AG08395 (cell line): ENCODE measurements around the gene CSPG4.
"Not testable (repeated sequence)": the region's sequence is repeated elsewhere in the genome, so short reads cannot be mapped to it uniquely, and the experiment has no call there.

Experiments used
- DNase-seq: peaks from one replicate; pipeline ENCODE4 v3.0.0; 2012; ENCODE audit warnings: mixed read lengths, low spot score

The CSPG4 gene

GRCh38 chr15:75739791-75740190, 27.1 kb upstream of the CSPG4 start:
- no peak for DNase-seq

DNA sequence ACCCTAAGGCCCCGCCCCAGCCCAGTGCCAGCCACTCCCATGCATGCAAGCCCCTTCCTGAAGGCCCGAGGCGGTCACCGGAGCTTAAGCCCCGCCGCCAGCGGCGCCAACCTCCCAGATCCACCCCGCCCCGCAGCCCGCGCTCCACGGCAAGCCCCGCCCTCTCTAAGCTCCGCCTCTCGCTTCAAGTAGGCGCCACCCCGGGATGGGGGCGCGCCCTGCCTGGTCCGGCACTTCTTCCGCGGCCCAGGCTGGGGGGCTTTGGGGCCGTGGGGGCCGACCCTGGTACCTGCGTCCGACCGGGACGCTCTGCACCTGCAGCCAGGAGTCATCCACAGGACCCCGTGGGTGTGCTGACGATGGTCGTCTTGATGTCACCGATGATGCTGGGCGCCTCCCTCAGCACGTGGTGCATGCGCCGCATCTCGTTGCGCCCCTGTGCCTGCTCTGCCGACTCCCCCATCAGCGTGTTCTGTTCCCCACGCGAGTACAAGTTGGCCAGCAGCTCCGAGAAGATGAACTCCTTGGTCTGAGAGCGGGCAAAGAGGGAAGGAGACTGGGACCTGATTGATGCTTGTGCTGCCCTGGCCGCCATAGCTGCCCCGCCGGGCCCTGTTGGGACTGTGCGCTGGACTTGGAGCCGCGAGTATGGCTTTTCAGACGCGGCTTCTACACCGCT, 26.1 kb upstream of the CSPG4 start:
- DNase-seq: peak; percentile 97

- DNase-seq: no peak
Observed at GRCh38 chr15:75738014-75738646, 25.5 kb upstream of the CSPG4 start.

DNA sequence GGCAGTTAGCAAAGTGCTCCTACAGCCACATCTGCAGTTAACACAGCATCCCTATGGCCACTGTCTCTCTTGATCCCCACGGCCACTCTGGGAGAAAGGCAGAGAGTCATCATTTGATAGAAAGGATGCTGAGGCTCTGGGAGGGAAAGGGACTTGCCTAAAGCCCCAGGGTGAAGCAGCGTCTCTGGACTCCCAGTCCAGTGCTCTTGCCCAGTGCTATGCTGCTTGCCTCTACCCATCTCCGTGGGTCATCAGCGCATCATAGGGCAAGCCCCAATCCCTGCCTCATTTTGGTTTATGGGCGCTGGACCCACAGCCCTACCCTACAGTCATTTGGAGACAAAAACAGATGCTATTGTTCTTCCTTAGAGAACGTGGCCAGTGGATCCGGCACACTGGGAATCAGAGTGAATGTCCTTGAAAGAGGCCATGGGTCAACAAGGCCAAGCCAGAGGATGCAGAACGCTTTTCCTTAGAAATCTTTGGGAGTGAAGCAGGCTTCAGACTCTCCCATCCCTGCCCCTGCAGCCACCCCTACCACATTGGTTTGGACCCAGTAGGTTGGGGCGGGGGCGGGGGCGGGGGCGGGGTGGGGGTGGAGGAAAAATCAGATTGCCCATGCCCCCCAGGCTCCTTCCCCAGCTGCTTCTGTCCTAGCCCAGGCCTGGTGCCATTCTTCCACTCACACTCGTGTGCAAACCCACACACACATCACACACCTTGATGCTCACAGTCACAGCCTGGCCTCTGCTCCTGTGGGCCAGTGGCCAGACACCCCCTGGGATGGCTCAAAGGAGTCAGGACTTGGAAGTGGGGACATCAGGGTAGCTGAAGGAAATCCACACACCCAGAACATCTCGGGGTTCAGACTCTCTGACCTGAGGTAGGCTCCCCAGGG, 24.7 kb upstream of the CSPG4 start:
- not testable (repeated sequence) for DNase-seq

DNA sequence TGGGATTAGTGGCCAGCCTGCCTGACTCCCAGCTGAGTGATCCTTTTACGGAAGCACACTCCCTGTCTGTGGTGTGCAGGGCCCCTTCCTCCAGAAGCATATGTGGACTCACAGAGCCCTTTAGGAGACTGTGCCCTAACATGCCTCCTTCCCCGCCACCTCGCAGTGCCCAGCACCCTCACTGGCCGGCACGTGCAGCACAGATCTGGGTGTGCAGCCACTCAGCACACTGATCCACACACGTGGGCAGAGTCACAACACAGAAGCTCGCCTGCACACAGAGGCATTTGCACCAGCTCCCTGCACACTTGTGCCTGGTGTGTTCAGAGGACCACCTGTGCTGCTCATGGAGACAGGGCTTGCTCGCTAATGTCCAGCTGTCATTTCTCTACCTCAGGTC, 23.6 kb upstream of the CSPG4 start:
- DNase-seq: no peak

- not testable (repeated sequence) for DNase-seq
Observed at GRCh38 chr15:75734861-75735760, 22.5 kb upstream of the CSPG4 start.

DNA sequence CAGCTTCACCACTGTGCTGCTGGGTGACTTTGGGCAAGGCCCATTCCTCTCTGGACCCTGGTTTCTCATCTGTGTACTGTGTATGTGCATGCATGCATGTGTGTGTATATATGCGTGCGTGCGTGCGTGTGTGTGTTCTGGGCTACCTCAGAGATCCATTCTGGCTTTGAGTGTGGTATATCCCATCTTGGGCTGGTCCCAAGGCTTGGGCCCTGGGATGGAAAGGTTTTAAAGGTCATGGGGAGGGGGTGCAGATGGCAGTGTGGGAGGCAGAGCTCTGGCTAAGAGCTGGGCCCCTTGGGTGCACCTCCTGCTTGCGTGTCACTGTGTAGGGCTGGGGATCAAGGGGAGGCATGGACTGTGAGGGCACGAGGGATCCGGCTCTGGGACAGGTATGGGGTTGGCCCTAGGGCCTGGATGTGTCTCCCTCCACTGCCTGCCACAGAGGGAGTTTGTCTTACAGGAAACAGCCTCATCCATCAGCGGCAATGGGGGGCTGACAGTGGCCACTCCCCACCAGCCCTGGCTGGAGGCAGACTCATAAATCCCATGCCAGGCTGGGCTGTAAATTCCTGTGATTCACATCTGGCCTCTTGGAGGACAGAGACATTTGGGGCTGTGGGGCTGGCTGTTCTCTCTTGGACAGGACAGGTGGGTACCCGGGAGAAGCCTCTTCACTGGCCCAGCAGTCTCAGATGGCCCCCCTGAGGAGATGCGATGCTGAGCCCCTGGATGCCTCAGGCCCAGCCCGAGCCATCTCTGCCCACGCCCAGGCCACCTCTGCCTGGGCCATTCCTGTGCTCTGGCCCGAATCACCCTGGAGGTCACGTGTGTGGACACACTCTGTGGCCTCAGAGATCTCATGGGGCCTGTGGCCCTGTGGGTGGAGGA, 21.4 kb upstream of the CSPG4 start:
- DNase-seq: no peak

DNA sequence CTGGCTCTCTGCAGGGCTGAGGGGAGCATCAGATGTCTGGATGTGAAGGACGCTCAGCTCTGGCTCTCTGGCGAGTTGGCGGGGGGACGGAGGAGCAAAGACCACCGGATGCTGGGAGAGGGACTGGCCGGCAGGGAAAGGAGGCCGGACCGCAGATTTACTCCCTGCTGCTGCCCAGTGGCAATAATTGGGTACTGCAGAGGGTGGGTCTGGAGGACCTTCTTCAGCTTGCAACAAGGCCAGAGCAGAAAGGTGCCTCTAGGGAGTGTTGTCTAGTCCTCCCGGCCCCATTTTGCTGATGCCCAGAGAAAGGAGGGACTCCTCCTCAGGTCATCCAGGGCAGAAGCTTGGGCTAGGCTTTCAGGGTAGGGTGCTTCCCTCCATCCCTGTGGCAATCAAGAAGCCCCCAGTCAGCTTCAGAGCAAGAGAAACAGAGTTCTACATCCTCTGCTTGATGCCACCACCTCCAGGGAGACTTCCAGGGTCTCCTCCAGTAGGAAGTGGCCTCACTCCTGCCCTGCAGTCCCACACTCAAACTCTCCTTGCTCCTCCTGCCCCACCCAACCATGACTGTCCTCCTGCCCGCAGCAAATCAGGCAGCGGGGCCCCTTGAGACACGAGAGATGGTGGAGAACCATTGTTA, 20.3 kb upstream of the CSPG4 start:
- DNase-seq: peak; percentile 57

DNA sequence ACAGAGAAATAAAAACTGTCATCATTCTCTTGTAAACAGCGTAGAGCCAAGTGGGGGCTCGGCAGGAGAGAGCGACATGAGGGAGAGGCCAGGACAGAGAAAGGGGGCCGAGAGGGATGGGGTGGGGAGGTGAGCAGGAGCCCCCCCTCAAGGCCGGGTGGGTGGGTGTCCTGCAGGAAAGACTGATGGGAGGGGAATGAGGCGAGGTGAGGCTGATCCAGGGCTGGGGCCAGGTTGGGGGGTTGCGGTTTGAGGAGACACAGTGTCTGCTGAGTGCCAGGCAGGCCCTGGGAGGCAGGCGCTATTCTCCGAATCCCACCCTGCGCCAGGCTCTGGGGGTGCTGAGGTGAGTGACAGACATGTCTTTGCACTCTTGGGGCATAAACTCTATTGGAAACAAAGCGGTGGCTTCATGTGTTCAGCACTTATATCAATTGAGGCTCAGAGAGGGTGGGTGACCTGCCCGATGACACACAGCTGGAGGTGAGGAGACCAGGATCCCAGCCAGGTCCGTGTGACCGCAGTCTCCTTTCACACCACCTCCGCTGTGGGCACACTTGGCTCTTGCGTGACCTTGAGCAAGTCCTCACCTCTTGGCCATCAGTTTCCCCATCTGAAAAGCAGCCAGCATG, 19.6 kb upstream of the CSPG4 start:
- DNase-seq: no peak

- no peak for DNase-seq
Observed at GRCh38 chr15:75731248-75732151, 18.9 kb upstream of the CSPG4 start.

DNA sequence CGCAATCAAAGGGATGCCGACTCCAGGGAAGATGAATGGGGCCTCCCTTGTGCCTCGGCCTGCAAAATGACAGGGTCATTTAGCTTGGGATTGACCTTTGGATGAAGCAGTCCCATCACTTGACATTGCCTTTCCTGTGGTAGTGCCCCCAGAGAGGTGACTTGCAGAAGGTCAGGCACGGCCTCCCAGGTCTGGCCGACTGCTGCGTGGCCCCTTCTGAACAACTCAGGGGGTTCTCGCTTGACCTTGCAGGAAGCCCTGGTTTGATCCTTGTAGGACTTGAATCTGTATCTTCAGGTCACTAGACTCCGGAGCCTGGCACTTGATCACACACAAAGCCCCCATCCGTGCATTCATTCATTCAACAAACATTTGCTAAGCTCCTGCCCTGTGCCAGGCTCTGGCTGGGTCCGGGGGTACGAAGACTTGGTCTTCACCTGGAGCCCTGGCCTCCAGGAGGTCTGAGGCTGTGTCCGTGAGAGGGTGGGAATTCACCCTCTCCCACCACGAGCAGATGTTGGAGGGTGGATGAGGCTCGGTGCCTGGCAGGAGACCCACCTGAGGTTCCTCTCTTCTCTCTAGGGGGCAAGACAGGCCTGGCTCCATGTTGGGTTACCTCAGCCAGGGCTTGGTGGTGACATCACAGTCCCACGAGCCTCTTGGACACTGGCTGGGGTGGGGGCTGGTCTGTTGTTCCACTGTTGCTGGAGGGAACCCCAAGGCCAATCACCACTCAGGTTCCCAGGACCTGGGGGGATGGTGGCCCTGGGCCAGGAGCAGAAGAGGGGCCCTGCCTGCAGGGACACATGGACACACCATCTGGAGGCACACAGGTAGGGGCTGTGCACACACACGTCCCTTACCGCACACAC, 18.0 kb upstream of the CSPG4 start:
- DNase-seq: not testable (repeated sequence)

DNA sequence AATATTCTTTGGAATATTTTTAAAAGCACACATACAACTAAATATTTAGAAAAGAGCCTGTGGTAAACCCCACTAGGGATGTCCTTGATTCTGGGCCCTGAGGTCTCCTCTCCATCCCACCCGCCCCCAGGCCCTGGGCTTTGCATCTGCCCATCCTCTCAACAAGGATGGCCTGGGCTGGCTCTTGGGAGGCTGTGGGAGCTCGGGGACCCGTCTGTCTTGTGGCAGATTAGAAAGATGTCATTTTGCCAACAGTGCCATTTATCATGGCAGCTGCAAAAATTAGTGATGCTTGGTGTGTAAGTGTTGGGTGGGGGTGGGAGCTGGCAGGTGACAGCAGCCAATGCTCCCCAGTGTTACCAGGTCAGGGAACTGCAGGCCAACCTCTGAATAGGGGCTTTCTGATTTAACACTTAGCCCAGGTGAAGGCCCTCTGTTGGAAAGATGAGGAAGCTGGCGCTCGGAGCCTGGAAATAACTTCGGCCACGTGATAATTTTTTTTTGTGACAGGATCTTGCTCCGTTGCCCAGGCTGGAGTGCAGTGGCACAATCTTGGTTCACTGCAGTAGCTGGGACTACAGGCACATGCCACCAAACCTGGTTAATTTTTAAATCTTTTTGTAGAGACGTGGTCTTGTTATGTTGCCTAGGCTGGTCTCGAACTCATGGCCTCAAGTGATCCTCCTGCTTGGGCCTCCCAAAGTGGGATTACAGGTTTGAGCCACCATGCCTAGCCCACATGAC, 16.9 kb upstream of the CSPG4 start:
- no peak for DNase-seq

DNA sequence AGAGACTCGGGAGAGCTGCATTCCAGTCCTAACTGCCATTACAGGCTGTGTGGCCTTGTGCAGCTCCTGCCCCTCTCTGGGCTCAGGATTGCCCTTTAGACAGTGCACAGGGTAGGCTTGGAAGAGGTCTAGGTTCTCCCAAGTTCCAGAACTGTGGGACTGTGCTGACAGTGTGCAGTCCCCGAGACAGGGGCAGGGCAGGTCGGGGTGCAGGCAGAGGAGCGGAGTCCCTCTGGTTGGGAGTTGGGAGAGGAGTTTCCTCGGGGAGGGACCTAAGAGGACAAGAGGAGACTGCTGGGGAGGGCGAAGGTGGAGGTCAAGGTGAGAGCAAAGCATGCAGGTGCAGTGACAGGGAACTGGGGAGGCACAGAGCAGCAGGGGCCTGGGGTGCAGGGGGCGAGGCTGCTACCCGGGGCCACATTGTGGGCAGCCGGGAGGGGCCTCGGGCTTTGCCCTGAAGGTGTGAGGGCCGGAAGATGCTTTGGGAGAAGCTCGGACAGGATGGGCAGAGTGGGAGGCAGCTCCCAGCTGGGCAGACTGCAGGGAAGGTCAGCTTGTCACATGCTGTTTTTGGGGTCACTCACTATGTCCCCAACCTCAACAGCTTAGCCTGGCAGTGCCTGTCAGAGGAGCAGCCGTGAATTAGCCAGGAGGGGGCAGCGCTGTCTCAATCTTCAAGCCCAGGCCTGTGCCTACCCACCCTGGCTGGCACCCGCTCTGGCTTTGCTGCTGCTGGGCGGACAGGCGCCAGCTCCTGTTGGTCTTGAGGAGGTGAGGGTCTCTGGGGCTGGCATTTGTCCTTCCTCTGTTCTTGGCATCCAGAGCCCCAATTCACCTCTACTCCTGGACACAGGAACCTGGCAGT, 15.4 kb upstream of the CSPG4 start:
- DNase-seq: no peak

DNA sequence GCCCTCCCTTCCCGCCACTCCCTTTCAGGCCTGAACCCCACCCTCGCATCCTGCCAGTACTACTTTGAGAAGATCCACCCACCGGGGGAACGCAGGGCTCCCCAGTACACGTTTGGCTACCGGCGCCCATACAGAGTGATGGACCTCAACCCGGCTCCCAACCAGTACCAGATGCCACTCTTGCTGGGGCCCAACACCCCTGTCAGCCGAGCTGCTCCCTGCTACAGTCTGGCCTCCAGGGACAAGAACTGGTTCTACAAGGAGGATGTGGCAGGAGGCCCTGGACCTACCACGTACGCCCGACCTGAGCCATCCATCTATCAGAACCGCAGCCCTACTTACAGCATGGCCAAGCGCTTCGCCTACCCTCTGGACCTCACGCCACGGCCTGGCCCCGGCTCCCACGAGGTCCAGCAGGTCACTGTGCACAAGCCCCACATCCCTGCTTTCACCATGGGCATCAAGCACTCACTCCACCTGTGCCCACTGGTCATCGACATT, 14.4 kb upstream of the CSPG4 start:
- DNase-seq: no peak

DNA sequence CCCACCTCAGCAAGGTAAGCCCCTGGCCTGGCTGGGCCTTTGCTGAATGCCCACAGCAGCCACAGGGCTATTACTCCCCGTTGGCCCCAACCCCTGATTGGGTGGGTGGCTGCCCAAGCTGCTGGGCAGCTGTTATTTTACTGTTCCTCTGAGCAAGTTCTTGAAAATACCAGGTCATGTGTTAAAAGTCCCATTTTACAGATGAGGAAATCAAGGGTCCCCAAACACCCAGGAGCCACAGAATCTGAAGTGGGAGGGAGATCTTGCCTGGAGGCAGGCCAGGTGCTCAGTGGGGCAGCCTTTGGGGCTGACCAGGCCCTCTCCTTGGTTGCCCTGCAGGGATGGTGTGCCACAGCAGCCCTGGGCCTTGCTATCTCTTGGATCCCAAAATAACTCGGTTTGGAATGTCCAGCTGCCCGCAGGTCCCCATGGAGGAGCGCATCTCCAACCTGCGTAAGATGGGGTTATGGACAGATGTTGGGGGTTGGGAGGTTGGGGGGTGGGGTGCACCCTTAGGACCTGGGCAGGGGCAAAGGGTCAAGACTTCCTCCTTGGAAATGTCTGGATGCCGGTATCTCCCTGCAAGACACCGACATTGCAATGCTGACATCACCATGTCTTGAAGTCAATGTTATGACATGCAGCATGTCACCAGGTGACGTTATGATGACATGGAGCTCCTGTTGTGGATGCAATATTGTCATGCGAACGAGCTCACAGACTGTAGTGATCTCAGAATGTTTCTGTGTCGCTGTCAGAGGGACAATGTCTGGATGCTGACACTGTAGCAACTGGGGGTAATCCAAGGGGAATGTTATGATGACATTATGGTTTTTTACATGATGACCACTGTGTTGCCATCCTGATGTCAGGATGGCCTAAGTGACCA, 13.3 kb upstream of the CSPG4 start:
- no peak for DNase-seq
